Aorta (tissue), 5 donors: ENCODE data around the gene DNAJC19. TPM values are rescaled to one million over a fixed set of nuclear protein-coding genes. Genes with fewer than 3 reads are reported as not detected.

Experiments used
- ATAC-seq: fragments of 200-7000 bp; cut with Tn5 transposase; one replicate; pipeline ENCODE4 v1.9.1; 2022; ENCODE audit warnings: moderate library complexity; ENCODE audit not compliant: low FRiP score
- DNase-seq, 2 donors: peaks; one replicate each; pipeline ENCODE4 v3.0.0-alpha.2; 2020
- H3K27ac ChIP-seq, 2 donors: one replicate each; pipeline ENCODE4 v1.5.1; 2013; ENCODE audit warnings: low read length in 2 of 2, mild to moderate bottlenecking in 2 of 2, moderate library complexity in 2 of 2, control low read depth in 1 of 2, inconsistent platforms in 1 of 2, low read depth in 1 of 2
- H3K27me3 ChIP-seq, 2 donors: one replicate each; pipeline ENCODE4 v1.6.1; 2013; ENCODE audit warnings: control low read depth in 1 of 2, low read length in 1 of 2, mild to moderate bottlenecking in 1 of 2, moderate library complexity in 1 of 2; ENCODE audit not compliant: insufficient read depth in 2 of 2, control insufficient read depth in 1 of 2
- H3K36me3 ChIP-seq, 2 donors: one replicate each; pipeline ENCODE4 v1.6.1; 2013; ENCODE audit warnings: control low read depth in 1 of 2, low read length in 1 of 2, mild to moderate bottlenecking in 1 of 2; ENCODE audit not compliant: insufficient read depth in 2 of 2, control insufficient read depth in 1 of 2
- H3K4me1 ChIP-seq, 2 donors: one replicate each; pipeline ENCODE4 v1.6.1; 2013; ENCODE audit warnings: low read length in 2 of 2, control low read depth in 1 of 2, mild to moderate bottlenecking in 1 of 2, moderate library complexity in 1 of 2; ENCODE audit not compliant: insufficient read depth in 2 of 2, control insufficient read depth in 1 of 2
- H3K4me3 ChIP-seq, 2 donors: one replicate each; pipeline ENCODE4 v1.5.1; 2013; ENCODE audit warnings: low read length in 2 of 2, control low read depth in 1 of 2, mild to moderate bottlenecking in 1 of 2
- H3K9me3 ChIP-seq: one replicate; pipeline ENCODE4 v1.6.1; 2013; ENCODE audit warnings: mild to moderate bottlenecking, low read length; ENCODE audit not compliant: control insufficient read depth
- WGBS, 2 donors: extraction: QIAGEN DNeasy Blood & Tissue Kit; methylation state at CpG; one replicate each; pipeline ENCODE4 v1.1.7; 2013; 5-methylcytosine and 5-hydroxymethylcytosine counted together
- intact Hi-C, 2 donors: fragments of 100-400 bp; cut with DNase I; formaldehyde crosslinking; loops; one replicate each; pipeline versions ENCODE4 v1.14.2 to v1.15.0; 2022
- polyA plus RNA-seq, 2 donors: library from polyadenylated mRNA; stranded (reverse); fragments of 200-250 nt; gene quantifications; one replicate each; pipeline ENCODE4 v1.2.3, GENCODE V29; 2013
- total RNA-seq, 2 donors: library from RNA; stranded (reverse); fragmentation: NEBNext Ultra II Directional; extraction: Animal tissue kit (Norgen Biotek cat#: 25700); gene quantifications; one replicate each; pipeline ENCODE4 v1.2.1, GENCODE V29; 2021
- donor health status: healthy with polysubstance abuse.
- donor health status: Bipolar disorder and iron deficiency.
- donor health status: DM: no; HTN: no; CAD: no.
- donor health status: DM: no; HTN: no; CAD: no.
- donor health status: DM: yes; HTN: yes; CAD: no.

The DNAJC19 gene
- total and polyA plus RNA-seq, 4 donors, result 38.9 to 70.2 (median 48.8) TPM

DNA sequence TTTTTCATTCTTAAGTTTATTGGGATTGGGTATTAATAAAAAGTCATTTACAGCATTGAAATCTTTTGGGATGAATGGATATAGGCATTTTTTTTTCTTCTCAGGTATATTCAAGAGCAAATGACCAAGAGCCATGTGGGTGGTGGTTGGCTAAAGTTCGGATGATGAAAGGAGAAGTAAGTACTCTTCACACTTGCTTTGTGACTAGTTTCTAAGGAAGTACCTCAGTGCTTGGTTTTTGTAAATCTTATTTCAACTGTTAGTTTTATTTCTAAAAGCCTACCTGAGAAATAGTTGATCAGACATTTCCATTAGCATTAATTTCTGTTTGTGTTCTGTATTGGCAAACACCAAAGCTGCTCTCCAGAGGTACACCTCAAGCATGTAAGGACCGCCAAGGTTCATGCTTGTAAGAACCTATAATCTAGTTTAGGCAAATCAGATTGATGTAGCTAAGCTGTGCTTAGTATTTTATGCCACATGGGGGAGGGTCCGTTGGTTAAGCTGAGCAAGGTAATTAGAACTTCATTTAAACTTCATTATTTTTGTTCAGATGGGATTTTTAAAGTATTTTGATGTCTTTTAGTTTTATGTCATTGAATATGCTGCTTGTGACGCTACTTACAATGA lies 41.7 kb downstream of the DNAJC19 start:
- DNase-seq (no peak), ATAC-seq (no peak)
- H3K27ac ChIP-seq, result no peak overlapping the region
- no peaks in the 10 kb centered on the region for H3K9me3 ChIP-seq
- no peaks in the 10 kb centered on the region for H3K27me3 ChIP-seq
- intact Hi-C loops, result loop anchor here in 1 of 2 donors (10.0 kb wide), 1 partner anchor 143 kb away; no protein-coding TSS in a partner anchor
- peaks cover 0 to 3% of the 10 kb centered on the region in 2 donors for H3K36me3 ChIP-seq
- H3K4me1 ChIP-seq, result no peaks in the 10 kb centered on the region
- 79 to 97% methylated on average over 4 of the region's 4 CpGs for WGBS, 2 donors
- H3K4me3 ChIP-seq, result no peak overlapping the region

DNA sequence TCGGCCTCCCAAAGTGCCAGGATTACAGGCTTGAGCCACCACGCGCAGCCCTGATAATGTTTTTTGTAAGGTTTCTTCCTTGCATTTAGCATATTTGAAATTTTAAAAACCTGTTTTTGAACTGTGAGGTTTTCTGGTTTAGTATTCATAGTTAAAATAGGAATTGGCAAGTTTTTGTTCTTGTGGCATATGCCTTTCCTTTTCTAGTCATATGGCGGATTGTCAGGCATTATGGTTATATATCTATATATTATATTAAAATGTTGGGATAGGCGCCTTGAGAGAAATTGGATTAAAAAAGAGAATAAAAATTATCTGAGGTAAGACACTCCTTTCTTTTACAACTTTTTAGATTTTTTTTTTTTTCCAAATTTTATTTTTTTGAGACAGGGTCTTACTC lies 48.7 kb downstream of the DNAJC19 start:
- ATAC-seq, result no peak
- H3K4me1 ChIP-seq, result no peaks in the 10 kb centered on the region
- WGBS, 2 donors, result 97 to 99% methylated on average over 5 of the region's 5 CpGs
- no peak for DNase-seq
- peaks cover 0 to 2% of the 10 kb centered on the region in 2 donors for H3K36me3 ChIP-seq
- H3K4me3 ChIP-seq, result no peak overlapping the region
- H3K9me3 ChIP-seq, result no peaks in the 10 kb centered on the region
- intact Hi-C loops, result loop anchor here in 1 of 2 donors (10.0 kb wide), 1 partner anchor 136 kb away; no protein-coding TSS in a partner anchor
- H3K27ac ChIP-seq, result no peak overlapping the region
- H3K27me3 ChIP-seq, result no peaks in the 10 kb centered on the region

DNA sequence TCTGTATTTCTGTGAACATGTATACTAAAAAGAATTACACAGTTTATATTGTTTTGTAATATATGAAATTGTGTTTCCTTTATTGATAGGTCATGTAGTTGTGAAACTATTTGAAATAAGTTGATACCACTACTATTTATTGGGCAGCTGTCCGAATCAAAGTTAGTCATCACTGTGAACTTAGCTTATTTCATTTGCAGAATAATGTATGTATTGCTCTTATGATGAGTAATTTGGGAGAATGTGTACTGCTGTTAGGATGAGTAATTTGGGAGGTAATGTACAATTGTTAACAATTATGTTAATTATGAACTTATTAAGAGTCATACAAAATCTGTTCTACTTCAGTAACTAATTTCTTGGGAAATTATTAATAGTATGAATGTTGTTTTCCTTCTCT lies 54.9 kb downstream of the DNAJC19 start:
- intact Hi-C loops, result no loop called here
- Histone ChIP-seq H3K4me3 (no peak overlapping the region), H3K4me1 (no peaks in the 10 kb centered on the region), H3K27me3 (no peaks in the 10 kb centered on the region), H3K36me3 (peaks cover 0 to 2% of the 10 kb centered on the region in 2 donors), H3K27ac (no peak overlapping the region), H3K9me3 (no peaks in the 10 kb centered on the region)
- ATAC-seq, result no peak
- 90% methylated on average over 1 of the region's 1 CpG for WGBS, 2 donors
- no peak for DNase-seq

Other genes with a start within 250 kb of the DNAJC19 start
- 100 to 1,000 TPM; 106 to 120 TPM for gene FXR1, start 77.1 kb downstream of the DNAJC19 start, total RNA-seq
- 100 to 1,000 TPM in 1 of 2 donors, 10 to 100 TPM in 1; 64.9 to 104 TPM for gene FXR1, start 77.1 kb downstream of the DNAJC19 start, polyA plus RNA-seq